Inflammatory macrophage treated with lipopolysaccharide for 1 hour (primary cell): ENCODE data around the gene ING3.
"Not testable (repeated sequence)": the region's sequence is repeated elsewhere in the genome, so short reads cannot be mapped to it uniquely, and the experiment has no call there.

ENCODE experiments used
- DNase-seq, 2 donors: peaks; one replicate each; pipeline ENCODE4 v3.0.0-alpha.2; 2020 to 2022

The ING3 gene

DNA sequence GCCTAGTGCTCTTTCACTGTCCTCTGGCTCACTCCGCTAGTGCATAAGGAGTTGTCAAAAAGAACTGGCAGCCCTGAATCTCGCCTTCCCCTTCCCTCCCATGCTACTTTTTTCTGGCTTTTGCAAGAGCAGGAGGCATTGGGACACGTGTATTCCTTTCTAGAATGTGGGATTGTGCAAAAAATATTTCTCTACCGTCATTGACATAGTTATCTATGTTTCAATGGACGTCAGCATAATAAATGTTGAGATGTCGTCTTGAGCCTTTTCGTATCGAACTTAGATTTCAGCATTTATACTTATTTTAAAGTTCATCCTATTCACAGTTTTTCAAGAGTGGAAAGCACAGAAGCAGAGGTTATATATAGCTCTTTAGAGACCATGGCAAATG lies 727 bp downstream of the ING3 start:
- DNase-seq = no peak

DNA sequence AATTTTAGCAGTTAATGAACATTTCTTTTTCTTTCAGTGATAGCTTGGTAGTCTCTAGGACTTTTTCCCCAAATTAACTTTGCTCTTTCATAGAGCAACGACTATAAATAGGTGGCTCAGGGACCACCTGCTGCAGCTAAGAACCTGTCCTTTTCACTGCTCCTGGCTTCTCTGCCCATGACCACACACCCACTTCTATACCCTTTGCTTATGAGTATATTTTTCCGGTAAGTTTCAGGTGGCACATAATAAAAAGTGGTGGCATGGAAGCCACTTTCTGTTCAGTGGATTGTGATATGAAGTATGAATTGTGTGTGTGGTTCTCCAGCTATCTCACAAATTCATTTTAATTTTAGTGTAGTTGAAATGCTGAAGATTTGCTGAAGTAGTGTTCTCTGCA lies 1.2 kb downstream of the ING3 start:
- DNase-seq = no peak

DNA sequence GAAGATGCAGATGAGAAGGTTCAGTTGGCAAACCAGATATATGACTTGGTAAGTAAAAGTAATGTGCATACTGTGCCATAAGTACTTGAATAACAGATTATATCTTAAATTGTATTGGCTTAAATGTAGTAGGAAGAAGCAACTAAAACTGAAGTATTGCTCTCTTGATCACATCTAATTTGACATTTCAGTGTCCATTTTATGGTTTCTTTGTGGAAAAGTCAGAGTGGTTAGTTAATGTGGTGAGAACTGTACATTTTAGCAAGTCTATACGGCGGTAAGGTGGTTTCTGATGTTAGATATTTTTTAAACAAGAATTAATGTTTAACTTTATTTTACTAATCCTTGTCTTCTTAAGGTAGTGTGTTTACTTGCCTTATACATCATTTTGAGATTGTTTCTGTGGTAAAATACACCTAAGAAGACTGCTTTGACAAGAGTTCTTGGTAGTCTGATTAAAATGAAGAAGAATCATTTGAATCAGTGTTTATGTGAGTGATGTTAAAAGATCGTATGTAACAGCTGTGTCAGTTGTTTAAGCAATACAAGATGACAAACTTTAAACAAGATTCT lies 5.1 kb downstream of the ING3 start:
- DNase-seq = no peak

DNA sequence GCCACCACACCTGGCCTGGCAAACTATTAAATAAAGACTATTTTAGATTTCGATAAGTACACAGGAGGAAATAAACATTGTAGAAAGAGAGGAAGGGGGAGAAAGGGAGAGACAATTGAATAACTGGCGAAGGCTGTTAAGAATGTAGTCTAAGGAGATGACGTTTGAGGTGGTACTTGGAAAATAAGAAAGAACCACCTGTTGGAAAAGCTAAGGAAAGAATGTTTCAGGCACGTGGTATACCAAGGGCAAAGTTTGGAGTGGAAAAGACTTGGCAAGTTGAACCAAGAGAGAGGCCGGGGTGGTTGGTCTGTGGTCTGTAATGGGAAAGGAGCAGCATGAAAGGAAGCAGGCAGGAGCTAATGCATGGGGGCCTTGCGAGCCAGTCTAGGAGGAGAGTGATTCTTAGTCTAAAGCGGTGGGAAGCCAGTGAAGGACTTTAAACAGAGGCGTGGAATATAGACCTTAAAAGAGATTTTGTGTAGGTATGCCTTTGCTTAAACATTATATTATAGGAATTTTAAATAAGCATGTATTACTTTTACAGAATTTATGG lies 9.4 kb downstream of the ING3 start:
- no peak for DNase-seq

DNA sequence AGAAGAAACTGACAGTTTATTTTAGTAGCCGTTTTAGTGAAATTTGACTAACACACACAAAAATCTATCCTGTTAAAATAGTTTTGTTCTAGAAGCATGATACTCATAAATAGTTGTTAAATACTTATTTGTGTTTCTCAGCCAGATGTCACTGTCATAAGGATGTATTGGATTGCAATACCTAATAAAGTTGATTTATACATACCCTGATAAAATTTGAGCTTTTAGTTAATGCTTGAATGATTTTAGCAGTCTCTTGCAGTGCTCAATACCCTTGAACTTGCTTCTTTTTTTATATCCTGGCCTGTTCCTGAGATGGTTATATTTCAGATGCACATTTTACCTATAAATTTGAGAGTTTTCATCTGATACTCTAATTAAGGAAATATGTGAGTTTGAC lies 10.1 kb downstream of the ING3 start:
- no peak for DNase-seq

DNA sequence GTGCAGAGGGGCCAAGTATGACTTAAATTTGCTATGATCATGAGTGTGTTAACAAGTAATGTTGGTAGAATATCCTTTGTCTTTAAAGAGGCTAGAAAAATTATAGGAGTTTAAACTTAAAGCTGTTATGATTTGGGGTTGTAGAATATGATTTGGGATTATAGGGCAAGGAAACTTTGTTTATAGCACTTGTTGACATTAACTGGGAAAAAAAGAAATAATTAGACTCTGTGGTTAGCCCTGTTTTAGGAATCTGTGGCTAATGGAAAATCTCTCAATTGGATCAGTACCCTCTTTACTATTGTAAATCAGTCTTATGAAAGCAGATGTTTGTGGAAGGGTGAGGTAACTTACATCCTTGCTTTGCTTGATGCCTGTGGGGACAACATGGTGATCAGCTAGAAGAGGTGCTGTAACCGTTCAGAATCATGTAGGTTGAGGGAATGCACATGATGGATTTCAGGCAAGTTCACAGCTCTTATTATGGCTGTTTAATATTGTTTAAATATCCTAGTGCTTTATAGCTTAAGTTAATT lies 11.1 kb downstream of the ING3 start:
- no peak for DNase-seq

DNA sequence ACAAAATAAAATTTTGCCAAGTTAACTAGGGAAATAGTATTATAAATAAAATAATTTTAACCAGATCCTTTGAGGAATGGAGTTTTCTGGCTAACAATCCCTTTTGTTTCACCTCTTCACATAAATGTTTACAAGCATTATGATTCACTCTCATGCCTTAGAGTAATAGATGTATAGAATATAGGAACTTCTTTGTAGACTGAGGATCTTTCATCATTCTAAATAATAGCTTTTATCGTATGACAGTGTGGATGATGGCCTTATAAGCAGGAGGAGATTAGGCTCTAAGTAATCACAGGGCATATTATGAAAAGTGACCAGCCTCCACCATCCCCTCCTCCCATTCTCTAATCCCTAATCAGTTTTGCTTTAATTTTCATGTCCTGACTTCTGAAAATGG lies 13.5 kb downstream of the ING3 start:
- DNase-seq = no peak

DNA sequence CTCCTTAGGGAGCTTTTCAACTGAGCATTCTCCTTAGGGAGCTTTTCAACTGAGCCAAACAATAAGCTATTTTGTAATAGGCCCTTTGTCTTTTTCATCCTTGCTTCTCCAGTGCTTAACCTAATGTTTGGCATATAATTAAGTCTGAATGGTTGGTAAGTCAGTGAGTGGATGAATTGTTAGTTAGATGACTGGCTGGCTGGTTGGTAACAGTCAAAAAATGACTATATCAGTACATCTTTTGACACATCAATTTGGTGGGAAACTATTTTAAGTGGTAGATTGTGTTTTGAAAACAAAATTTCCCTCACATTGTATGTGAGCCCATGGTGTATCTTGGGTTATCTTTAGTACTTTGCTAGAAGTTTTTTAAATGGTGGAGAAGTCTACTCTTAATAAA lies 16.4 kb downstream of the ING3 start:
- no peak for DNase-seq

DNA sequence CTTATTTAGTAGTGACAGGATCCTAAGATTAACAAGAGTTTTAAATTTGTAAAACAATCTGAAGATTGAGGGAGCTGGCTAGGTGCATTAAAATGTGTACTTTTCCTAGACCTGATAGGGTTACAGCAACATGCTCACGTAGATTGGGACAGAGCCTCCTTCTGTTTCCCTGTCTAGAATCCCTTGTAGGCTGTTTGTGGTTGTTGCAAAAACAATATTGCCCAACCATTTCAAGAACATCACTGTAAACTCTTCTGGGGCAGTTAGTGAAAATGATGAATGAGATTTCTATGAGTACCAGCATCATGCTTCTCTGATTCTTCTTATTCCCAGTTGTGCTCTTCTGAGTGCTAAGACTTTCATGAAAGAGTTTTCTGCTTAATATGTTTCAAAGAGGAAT lies 23.3 kb downstream of the ING3 start:
- DNase-seq = peak in 1 of 2 donors; percentile 48

DNA sequence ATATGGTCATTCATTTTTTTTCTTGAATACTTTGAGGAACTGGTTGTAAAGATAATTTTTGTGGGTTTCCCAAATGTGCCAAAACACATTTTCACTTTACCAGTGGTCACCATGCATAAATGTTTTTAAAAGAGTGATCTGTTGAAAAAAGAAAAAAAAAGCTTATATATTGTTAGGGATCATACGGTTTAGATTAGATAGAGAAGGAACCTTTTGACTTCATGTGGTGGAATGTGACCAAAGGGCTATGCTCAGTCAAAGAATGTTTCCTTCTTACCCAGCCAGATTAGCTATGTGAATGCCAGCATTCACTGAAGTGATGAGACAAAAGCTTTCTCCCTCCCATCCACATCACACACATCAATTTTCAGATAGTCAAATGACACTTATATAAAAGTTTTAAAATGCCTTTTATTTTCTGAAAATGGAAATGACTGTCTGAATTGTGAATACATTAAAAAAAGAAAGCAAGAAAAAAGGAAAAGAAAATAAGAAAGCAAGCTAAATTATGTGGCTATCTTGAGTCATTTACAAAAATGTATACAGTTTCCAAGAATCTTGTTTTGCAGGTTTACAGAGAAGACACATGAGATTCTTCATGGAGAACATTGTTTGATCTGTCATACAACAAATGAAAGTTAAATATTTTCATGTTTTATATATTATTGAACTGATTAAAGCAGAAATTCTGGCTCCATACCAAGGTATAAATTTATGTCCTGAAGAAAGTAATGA lies 29.4 kb downstream of the ING3 start:
- DNase-seq = no peak

DNA sequence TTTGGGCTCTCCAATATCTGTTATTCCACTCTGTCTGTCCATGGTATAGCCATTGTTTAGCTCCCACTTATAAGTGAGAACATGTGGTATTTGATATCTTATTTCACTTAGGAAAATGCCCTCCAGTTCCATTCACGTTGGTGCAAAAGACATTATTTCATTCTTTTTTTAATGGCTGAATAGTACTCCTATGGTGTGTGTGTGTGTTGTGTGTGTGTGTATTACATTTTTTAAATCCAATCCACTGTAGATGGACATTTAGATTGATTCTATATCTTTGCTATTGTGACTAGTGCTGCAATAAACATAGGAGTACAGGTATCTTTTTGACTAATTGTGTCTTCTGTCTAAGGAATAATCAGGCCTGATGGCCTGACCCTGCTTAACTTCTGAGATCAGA lies 30.5 kb downstream of the ING3 start:
- no peak for DNase-seq

DNA sequence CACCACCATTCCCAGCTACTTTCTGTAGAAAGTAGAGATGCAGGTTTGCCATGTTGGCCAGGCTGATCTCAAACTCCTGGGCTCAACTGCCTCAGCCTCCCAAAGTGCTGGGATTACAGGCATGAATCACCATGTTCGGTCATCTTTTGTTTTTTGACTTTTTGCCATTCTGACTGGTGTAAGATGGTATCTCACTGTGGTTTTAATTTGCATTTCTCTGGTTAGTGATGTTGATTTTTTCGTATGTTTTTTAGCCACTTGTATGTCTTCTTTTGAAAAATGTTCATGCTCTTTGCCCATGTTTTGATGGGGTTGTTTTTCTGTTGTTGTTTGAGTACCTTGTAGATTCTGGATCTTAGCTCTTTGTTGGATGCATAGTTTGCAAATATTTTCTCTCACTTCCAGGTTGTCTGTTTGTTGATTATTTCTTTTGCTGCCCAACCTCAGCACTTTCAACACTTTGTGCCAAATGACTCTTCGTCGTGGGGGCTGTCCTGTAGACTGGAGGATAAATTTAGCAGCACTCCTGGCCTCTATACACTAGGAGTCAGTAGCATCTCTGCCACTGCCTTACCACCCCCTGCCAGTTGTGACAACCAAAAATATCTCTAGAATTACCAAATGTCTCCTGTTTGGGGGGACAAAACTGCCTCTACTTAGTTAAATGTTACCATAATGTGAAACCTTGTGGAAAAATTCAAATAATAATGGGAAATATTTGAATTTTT lies 31.5 kb downstream of the ING3 start:
- no peak for DNase-seq

DNA sequence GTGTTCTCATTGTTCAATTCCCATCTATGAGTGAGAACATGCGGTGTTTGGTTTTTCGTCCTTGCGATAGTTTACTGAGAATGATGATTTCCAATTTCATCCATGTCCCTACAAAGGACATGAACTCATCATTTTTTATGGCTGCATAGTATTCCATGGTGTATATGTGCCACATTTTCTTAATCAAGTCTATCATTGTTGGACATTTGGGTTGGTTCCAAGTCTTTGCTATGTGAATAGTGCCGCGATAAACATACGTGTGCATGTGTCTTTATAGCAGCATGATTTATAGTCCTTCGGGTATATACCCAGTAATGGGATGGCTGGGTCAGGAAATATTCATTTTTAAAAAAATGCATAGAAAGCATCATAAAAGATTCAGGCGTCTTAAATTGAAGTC lies 33.0 kb downstream of the ING3 start:
- DNase-seq = not testable (repeated sequence)

DNA sequence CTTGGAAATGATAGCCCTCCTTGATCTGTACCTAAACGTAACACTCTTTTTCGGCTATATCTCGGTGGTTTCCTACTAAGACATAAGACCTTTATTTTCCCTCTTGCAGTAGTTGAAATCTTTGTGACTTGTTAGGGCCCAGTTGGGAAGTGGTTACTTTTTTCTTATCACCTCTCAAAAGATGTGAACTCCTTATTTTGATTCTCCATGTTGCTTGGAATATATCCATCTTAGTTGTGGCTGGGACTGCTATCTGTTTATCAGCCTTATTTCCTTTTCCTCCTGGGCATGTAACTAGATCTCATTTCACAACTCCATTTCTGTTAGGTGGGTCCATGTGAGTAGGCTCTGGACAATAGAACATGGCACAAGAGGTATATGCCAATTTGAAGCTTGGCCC lies 33.8 kb downstream of the ING3 start:
- no peak for DNase-seq

DNA sequence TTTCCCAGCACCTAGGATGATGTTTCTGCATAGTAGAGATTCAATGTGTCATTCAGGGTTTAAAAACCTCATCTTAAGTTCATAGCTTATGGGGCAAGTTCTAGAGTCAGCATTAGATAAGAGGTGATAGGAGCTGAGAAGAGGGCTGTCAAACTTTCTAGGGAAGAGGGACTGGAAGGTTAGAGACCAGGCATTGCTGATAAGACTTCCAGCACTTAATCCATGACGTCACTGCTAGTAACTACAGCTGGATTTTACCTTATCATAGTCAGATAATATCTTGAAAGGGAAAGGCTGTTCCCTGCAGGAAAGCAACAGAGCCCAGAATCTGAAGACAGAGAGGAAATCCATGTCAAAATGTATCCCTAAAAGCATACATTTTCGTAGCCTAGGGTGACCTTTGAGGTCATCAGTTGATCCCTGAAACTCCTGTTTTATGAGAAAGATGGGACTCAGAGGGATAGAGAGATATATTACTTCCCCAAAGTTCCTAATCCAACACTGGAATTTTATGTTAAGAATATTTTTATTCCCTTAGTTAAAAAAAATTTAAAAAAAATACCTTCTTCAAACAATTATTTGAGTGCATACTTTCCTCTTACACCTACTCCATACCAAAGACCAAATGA lies 34.7 kb downstream of the ING3 start:
- no peak for DNase-seq

DNA sequence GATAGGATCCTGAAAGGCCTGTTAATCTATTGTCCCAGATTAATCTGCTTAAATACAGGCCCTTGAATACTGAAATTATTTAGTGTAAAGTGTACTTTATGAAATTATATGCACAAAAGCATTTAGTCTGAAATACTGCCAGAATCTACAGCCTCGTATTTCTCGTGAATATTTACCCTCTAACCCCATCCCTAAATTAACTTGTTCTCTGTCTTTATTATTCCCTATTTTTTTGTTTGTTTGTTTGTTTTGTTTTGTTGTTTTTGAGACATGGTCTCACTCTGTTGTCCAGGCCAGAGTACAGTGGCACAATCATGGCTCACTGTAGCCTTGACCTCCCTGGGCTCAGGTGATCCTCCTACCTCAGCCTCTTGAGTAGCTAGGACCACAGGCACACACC lies 35.3 kb downstream of the ING3 start:
- no peak for DNase-seq

DNA sequence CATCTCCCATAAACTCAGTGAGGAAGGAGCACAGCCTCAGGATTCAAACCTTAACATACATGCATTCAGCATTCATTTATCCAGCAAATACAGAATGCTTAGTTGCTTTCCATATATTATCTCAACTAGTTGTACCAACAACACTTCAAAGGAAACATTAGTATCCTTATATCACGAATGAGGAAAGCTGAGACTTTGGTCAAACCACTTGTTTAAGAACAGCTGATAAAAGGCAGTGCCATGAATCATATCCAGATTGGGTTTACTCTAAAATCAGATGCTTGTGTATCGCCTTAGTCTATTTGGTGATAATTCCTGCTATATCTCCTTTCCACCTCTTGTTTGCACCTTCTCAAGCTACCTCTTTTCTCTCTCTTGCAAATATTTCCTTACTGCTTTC lies 36.1 kb downstream of the ING3 start:
- no peak for DNase-seq

DNA sequence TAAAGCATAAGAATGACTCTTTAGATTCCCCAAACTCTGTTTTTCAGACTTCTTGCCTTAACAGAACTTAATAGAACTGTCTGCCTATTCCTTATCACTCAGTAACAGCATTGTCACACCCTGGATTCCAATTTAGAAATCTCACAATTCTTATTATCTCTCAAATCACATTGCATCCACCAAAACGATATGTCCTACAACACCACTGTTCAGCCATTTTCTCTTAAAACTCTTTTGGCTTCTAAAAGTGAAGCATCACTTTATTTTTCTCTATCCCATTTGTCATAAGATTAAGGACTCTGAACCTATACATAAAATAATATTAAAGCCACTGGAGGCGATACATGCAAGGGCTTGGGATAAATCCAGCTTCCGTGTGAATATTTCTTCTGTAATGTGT lies 36.7 kb downstream of the ING3 start:
- DNase-seq = no peak

DNA sequence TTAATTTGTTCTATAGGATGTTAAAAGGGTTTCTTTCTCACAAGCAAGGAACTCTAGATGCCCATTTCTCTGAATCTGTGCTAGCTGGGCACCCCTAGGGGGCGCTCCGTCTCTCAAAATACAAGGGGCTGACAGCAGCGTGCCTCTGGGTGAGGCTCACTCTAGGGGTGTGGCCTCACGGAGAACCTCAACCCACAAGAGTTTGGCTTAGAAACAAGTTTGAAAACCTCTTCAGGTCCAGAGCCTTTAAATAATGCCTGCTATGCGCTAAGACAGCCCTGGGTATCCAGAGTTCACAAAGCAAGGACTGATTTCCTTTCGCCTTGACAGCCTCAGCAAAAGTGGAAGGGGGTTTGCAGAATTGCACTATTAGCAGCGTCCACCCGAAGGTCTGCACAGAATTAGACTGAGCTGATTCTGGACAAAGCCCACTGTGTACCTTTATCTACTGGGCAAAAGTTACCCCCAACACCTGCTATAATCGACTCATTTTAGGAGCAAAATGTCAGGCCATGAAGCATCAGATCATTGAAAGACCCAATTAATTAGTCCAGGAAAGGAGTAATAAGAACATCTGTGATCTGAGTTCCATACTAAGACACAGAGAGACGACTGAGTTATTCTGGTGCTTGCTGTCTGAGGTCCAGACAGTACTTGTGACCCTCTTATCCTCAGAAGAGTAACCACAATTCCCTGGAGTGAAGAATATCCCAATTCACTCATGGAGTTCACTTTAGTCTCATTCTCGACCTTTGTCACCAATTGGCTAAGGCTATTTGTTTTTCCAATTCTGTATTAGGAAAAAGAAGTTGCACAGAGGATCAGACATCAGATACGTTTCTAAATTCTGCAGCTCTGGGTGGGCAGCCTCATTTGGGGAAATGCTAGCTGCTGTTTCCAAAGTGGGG lies 37.4 kb downstream of the ING3 start:
- peak; percentile 82 to 94 for DNase-seq

DNA sequence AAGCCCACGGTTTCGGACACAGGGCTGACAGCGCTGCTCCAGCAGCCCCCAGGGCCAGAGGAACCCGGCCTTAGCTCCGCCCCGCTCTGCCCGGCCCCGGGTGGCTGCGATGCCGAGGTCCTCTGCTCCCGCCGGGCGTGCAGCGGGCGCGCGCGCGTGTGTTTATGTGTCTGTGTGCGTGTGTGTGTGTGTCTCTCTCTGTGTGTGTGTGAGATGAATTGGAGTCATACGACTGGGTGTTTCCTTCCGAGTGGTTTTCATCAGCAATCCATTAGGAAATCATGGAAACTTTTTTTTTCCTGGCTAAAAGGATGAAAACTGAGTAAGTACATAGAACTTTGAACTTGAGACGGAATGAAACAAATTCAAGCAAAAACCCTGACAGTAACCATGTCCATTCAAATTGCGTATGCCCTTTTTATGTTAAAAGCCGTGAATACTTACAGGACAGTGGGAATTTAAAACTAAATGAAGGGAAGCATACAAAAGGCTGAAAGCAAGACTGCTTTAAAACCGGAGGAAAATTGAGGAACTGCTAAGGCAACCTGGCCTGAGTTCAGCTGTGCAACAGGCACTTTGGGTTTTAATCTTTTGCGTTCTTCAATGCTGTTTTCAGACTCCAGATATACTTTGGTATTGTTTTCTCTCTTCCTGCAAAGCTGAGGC lies 38.1 kb downstream of the ING3 start, which contains the start of gene CPED1:
Gene CPED1, plus strand, starts transcription at position 121 of the 666 bp plus-strand sequence. CDS start 911 bp downstream, outside the sequence.
- DNase-seq = peak; percentile 85 to 86
